Gastrocnemius medialis (tissue), 4 donors: ENCODE measurements around the gene ANO9.

Source experiments
- POLR2A ChIP-seq, 2 donors: fragments of 450-650 bp; IDR thresholded peaks; one replicate each; pipeline ENCODE4 v1.6.1; 2017; ENCODE audit warnings: antibody characterized with exemption in 2 of 2, mild to moderate bottlenecking in 2 of 2, moderate library complexity in 2 of 2
- TF ChIP-seq, protein P1 (sequence below), 5 experiments: fragments of 450-650 bp in 3 of 5; fragments of 200-600 bp in 2 of 5; sonication (generic) in 2 of 5; IDR thresholded peaks in 4 of 5; conservative IDR thresholded peaks in 1 of 5; 1 replicate in 4 of 5; 2 replicates in 1 of 5; pipeline ENCODE4 v1.5.1; 2016 to 2019; ENCODE audit warnings: antibody characterized with exemption in 5 of 5, mild to moderate bottlenecking in 3 of 5, moderate library complexity in 3 of 5

DNA sequence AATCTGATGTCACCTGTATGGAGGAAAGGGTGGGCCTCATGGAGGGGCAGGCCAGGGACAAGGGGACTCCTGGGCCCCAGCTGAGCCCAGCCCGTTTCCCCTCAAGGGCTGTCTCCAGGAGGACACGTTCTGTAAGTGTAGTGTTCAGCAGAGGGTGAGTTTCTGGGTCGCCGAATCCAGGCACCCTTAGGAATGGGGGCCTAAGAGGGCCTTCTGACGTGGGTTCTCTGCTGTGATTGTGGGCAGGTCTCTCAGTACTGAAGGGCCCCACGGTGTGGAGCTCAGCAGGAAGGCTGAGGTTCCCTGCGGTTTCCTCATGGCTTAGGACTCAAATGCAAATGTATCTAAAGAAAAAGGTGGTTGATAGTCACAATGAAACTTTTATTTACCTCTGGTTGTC, 14.7 kb upstream of the ANO9 start:
- TF ChIP-seq, protein P1, sequence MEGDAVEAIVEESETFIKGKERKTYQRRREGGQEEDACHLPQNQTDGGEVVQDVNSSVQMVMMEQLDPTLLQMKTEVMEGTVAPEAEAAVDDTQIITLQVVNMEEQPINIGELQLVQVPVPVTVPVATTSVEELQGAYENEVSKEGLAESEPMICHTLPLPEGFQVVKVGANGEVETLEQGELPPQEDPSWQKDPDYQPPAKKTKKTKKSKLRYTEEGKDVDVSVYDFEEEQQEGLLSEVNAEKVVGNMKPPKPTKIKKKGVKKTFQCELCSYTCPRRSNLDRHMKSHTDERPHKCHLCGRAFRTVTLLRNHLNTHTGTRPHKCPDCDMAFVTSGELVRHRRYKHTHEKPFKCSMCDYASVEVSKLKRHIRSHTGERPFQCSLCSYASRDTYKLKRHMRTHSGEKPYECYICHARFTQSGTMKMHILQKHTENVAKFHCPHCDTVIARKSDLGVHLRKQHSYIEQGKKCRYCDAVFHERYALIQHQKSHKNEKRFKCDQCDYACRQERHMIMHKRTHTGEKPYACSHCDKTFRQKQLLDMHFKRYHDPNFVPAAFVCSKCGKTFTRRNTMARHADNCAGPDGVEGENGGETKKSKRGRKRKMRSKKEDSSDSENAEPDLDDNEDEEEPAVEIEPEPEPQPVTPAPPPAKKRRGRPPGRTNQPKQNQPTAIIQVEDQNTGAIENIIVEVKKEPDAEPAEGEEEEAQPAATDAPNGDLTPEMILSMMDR (IDR thresholded peaks at IDR 0.05 in 4 of 5, conservative IDR thresholded peaks at IDR 0.05 in 1 of 5), result no peak
- TF ChIP-seq POLR2A (IDR thresholded peaks at IDR 0.05), result no peak
